Measurements from ENCODE around the gene BAIAP2. TPM values are rescaled to one million over a fixed set of nuclear protein-coding genes. Genes with fewer than 3 reads are reported as not detected.

BAIAP2 gene
- total and polyA plus RNA-seq, 2 donors (not counting 3 experiments of a cell fraction or from before 2014, with no cell fraction given): 12.3 to 18.6 TPM

DNA sequence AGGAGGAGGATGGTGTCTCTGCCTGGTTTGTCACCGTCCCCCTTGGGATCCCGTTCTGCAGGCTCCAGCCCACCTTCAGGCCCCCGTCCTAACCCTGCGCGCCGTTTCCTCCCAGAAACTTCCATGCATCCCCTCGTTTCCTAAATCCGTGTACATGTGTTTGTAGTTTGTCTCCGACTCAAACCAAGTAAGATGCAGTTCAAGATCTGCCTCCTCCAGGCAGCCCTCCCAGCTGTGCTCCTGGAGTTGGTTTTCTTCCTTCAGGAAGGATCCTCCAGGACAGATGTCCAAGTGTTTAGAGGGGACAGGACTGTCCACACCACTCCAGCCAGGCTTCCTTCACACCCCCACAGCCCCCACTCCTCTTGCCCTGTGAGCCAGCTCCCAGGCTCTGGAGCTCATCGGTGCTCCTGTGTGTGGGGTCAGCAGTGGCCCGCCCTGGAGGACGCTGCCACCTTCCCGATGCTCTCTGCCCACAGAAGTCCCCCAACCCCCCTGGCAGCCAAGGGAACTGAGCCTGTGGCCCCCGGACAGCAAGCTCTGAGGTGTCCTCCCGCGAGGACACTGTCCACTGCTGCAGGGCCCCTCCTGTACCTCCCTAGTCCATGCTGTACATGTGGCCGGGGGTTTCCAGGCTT, 11.3 kb downstream of the BAIAP2 start:
- Histone ChIP-seq H3K4me2 (ENCODE audit: insufficient read depth, low read length) (no peak overlapping the region), H3K4me3 (replicated peaks in 1 of 3; ENCODE audit: insufficient read depth in 1 of 3, low read depth in 1 of 3, low read length in 3 of 3) (no peak overlapping the region), H4K20me1 (replicated peaks; ENCODE audit: control insufficient read depth, extremely low read depth, insufficient read depth, low read length) (no peaks in the 10 kb centered on the region), H3K9ac (replicated peaks; ENCODE audit: extremely low read depth, insufficient read depth, low read length) (no peak overlapping the region), H3K4me1 (ENCODE audit: control insufficient read depth, extremely low read depth, insufficient read depth, low read length) (peaks cover 26% of the 10 kb centered on the region), H3K9me3 (replicated peaks; ENCODE audit: control insufficient read depth, insufficient read depth, low read length) (no peaks in the 10 kb centered on the region), H3K36me3 (ENCODE audit: control insufficient read depth in 2 of 2, extremely low read depth in 1 of 2, insufficient read depth in 2 of 2, low read length in 2 of 2) (no peaks in the 10 kb centered on the region), H2AFZ (ENCODE audit: low read depth, low read length) (no peak overlapping the region), H3K79me2 (ENCODE audit: control insufficient read depth, insufficient read depth, low read length) (peaks cover 2% of the 10 kb centered on the region), H3K27ac (ENCODE audit: insufficient read depth, low read depth, low read length) (no peak overlapping the region), H3K9me1 (replicated peaks; ENCODE audit: control insufficient read depth, extremely low read depth, insufficient read depth, low read length) (no peaks in the 10 kb centered on the region), H3K27me3 (ENCODE audit: control insufficient read depth in 2 of 2, insufficient read depth in 2 of 2, low read length in 2 of 2) (no peaks in the 10 kb centered on the region)
- no TSS peak for BruUV-seq (replicated peaks)
- POLR2A ChIA-PET: interaction anchor here (0.5 kb wide), 1 partner anchor 58 kb away, joined by 5 read pairs; no protein-coding TSS in a partner anchor
- TF ChIP-seq POLR2A (IDR thresholded peaks at IDR 0.05; ENCODE audit: low read depth, low read length) (no peak), GATA2 (IDR thresholded peaks at IDR 0.05; ENCODE audit: insufficient read depth, insufficient read length, low read depth, low read length) (no peak), POLR2AphosphoS5 (IDR thresholded peaks at IDR 0.05; ENCODE audit: insufficient read depth, low read depth, low read length) (no peak), MYC (IDR thresholded peaks at IDR 0.05; ENCODE audit: low read depth, low read length) (no peak), EZH2 (IDR thresholded peaks at IDR 0.05; ENCODE audit: borderline replicate concordance, low read depth, low read length, severe bottlenecking) (no peak), JUN (IDR thresholded peaks at IDR 0.05; ENCODE audit: borderline replicate concordance, insufficient read depth, insufficient read length, low read depth) (no peak), FOS (IDR thresholded peaks at IDR 0.05; ENCODE audit: borderline replicate concordance, insufficient read depth, low read length) (no peak)
- TF ChIP-seq, protein P1, sequence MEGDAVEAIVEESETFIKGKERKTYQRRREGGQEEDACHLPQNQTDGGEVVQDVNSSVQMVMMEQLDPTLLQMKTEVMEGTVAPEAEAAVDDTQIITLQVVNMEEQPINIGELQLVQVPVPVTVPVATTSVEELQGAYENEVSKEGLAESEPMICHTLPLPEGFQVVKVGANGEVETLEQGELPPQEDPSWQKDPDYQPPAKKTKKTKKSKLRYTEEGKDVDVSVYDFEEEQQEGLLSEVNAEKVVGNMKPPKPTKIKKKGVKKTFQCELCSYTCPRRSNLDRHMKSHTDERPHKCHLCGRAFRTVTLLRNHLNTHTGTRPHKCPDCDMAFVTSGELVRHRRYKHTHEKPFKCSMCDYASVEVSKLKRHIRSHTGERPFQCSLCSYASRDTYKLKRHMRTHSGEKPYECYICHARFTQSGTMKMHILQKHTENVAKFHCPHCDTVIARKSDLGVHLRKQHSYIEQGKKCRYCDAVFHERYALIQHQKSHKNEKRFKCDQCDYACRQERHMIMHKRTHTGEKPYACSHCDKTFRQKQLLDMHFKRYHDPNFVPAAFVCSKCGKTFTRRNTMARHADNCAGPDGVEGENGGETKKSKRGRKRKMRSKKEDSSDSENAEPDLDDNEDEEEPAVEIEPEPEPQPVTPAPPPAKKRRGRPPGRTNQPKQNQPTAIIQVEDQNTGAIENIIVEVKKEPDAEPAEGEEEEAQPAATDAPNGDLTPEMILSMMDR (IDR thresholded peaks at IDR 0.05; ENCODE audit: extremely low read depth in 1 of 2, insufficient read depth in 1 of 2, low read depth in 1 of 2, low read length in 2 of 2): no peak
- TF ChIP-seq, protein P2, sequence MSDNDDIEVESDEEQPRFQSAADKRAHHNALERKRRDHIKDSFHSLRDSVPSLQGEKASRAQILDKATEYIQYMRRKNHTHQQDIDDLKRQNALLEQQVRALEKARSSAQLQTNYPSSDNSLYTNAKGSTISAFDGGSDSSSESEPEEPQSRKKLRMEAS (IDR thresholded peaks at IDR 0.05; ENCODE audit: insufficient read depth, insufficient read length): no peak
- DNase-seq (ENCODE audit: low read depth, low spot score): no peak
- no peak for FAIRE-seq
- CTCF ChIA-PET: interaction anchor here (1.2 to 1.8 kb wide), 3 partner anchors 11 to 55 kb away, joined by 3 to 7 read pairs (median 3); no protein-coding TSS in a partner anchor
- intact Hi-C loops (cut with micrococcal nuclease): no loop called here
- dilution Hi-C loops (cut with MboI; ENCODE audit: extremely low pct_ligation_motif_present, low sequenced_read_pairs): no loop called here

All from endothelial cell of umbilical vein (primary cell).